IPS-18c (cell line): ENCODE data around the gene MRPL58.
"Not testable (repeated sequence)": the region's sequence is repeated elsewhere in the genome, so short reads cannot be mapped to it uniquely, and the experiment has no call there.

Experiments
- H3K4me3 ChIP-seq: 2 replicates; pipeline ENCODE4 v1.7.0; 2013; ENCODE audit warnings: low read depth, mild to moderate bottlenecking, low read length, moderate library complexity; ENCODE audit not compliant: insufficient read depth
- H3K9me3 ChIP-seq: one replicate; pipeline ENCODE4 v1.6.1; 2013; ENCODE audit warnings: mild to moderate bottlenecking, low read length, moderate library complexity; ENCODE audit not compliant: control insufficient read depth, insufficient read depth

MRPL58 gene

DNA sequence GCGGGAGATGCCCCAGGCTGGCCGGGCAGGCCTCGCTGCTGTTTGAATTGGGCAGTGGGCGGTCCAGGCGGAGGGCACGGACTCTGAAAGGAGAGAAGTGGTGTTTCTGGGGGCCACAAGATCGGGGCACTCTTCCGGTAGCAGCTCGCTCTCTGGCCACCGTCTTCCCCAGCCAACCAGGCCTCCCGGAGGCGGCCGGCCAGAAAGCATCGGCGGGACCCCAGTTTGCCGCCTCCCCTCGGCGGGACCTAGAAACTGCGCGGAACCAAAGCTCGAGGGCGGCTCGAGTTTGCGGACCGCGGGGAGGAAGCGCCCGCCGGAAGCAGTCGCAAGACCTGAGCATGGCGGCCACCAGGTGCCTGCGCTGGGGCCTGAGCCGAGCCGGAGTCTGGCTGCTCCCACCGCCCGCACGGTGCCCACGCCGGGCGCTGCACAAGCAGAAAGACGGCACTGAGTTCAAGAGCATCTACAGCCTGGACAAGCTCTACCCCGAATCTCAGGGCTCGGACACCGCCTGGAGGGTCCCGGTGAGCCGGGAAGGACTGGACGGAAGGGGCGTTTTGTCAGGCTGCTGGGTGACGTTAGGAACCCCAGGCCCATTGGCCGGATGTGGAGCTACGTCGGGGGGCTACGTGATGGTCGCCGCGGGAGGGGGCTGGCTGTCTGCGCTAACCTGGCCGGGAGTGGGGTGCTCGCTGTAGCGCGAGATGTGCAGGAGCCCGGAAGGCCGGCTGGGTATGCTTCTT, at the start of gene MRPL58:
MRPL58 (plus strand) TSS at position 325 of the 746 bp plus-strand sequence; CDS start at position 342, 17 bp downstream.
- peak within 1 kb of the TSS; percentile 99 for H3K4me3 ChIP-seq
- H3K9me3 ChIP-seq: no peaks in the 10 kb centered on the region

DNA sequence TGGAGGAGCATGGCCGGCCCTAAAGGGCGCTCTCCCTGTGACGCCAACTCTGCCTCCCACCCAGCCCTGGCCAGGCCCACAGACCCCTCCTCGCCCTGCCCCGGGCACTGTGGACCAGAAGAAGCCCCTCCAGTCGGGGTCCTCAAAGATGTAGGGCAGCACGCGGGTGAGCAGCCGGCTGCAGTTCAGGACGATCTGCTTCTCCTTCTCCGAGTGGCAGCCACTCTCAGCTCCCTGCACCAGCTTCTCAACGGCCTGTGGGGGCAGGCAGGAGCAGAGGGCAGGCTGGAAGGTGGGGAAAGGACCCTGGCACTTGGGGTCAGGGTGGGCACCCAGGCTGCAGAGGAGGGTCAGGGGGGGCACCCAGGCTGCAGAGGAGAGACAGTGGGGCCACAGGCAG, 48.8 kb upstream of the MRPL58 start:
- Histone ChIP-seq H3K4me3 (no peak overlapping the region), H3K9me3 (no peaks in the 10 kb centered on the region)

DNA sequence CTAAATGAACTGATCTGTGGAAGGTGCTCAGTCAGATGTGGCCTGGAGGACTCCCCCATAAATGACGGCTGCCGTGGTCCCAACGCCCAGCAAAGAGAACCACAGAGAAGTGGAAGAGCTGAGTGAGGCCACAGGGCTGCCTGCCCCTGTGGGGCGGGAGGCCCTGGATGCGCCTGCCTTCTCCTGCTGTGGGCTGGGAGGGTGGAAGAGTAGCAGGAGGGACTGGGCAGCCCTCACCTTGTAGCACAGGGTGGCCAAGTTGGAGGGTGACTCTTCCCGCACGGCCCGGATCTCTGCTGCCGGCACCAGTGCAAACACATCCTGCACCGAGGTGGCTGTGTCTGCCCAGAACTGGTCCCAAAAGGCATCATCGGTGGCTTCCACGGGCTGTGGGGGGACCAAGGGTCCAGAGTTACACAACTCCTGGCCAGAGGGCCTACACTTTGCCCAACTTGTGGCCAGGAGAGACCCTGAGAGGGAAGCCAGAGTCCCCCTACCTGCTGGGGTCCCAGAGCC, 48.2 kb upstream of the MRPL58 start:
- H3K4me3 ChIP-seq: no peak overlapping the region
- H3K9me3 ChIP-seq: no peaks in the 10 kb centered on the region

DNA sequence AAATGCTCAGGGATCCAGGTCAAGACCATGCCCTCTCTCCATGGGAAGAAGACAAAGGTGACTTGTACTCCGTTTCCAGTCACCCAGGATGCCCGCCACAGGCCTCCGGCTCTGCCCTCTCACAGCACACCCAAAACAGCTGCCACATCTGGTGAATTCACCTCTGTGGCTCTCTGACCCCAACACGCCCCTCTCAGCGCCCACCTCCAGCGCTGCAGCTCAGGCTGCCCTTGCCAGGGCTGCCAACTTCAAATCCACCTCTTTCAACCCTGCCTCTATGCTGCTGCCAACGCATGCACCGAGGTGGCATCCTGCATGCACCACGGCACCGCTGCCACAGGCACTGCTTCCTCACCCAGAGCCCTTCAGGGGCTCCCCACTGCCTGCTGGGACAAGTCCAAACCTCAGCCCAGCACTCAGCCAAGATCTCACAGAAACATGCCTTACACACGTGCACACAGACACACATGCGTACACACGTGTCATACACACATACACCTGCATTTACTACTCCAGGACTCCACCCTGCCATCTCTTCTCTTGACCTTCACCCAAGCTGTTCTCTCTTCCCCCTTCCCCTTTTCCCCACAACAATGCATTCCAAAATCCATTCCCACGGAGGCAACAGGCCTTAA, 47.4 kb upstream of the MRPL58 start:
- Histone ChIP-seq H3K4me3 (no peak overlapping the region), H3K9me3 (no peaks in the 10 kb centered on the region)

DNA sequence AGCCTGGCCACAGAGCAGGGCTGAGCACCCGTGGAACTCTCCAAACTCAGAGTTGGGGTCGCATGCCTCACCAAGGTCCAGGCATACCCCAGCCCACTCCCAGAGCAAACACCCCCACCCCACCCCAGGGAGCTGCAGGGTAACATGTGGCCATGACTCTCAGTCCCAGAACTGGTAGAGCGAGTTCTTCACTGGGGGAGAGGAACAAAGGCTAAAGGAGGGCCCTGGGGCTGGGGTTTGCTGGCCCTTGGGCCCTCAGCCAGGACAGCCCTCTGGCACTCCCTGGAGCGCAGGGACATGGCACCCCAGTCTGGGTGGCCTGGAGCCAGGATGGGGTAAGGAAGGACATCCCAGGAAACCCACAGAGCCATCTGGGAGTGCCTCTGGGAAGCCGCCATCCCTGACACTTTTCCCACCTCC, 44.1 kb upstream of the MRPL58 start:
- Histone ChIP-seq H3K9me3 (no peaks in the 10 kb centered on the region), H3K4me3 (no peak overlapping the region)

DNA sequence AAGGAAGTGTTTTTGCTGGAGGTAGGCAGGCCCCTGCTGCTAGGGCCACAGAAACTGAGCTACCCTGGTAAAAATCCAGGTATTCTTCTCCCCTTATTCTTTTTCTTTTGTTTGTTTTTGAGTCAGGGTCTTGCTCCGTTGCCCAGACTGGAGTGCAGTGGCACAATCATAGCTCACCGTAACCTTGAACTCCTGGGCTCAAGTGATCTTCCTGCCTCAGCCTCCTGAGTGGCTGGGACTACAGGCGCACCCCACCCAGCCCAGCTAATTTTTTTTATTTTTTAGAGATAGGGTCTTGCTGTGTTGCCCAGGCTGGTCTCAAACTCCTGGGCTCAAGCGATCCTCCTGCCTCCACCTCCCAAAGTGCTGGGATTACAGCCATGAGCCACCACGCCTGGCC, 43.0 kb upstream of the MRPL58 start:
- not testable (repeated sequence) for H3K9me3 ChIP-seq, H3K4me3 ChIP-seq

DNA sequence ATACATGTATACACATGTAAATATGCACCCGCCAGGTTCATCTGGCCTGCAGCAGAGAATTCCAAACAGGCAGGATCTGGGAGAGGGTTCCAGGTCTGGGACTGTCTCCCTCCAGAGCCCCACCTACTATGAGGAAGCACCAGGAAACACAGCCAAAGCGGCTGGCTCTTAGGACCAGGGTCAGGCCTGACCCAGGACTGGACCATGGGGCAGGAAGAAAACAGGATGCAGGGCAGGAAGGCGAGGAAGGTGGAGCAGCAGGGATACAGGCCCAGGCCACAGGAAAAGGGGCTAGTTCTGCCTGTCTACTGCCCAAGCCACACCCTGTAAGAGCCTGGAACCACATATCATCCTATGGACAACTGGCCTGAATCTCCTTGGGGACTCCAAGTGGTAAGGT, 42.1 kb upstream of the MRPL58 start:
- no peak overlapping the region for H3K4me3 ChIP-seq
- H3K9me3 ChIP-seq: no peaks in the 10 kb centered on the region

DNA sequence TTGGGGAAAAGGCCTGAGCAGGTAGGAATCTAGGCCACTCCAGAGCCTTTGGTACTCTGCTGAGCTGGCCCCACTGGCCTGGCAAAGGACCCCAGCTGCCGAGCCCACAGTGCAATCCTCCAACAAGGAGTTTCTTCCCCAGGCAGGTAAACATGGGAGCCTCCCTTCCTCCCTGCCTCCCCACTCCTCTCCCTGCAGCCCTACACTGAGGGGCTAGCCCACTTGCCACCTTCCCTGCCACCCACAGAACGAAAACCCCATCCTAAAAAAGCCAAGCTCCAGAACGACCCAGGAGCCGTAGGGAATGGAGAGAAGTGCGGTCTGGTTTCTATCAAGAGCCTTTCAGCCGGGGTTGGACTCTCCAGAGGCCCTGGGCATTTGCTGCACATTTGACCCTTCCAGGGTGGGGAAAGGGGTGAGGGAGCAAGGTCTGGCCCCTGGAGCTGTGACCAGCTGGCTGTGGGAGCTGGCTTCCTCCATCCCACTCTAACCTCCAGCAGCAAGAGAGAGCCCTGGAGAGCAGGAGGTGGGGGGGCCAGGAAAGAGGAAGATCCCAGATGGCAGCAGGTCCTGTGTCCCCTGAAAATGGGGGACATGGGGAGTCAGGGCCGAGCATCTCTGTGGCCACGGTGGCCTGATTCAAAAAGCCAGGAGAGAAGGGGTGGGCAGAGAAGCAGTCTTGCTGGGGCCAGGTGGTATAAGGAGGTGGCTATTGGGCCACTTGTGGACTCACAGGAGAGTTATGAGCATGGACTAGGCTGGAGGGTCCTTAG, 41.2 kb upstream of the MRPL58 start:
- Histone ChIP-seq H3K9me3 (no peaks in the 10 kb centered on the region), H3K4me3 (peak overlapping the region; percentile 77; the same call in 1 of the 2 replicates)

DNA sequence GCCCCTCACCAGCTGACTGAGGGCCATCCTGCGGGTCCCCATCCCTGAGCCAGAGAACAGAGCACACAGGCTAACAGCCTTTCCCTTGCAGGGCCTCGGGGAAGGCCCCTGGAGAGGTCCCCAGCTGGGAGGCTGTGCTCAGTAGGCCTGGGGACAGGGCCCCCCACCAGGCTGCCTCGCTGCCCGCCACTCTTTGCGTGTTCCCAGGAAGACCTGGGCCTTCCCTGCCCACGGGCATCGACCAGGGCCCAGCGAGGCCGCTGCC, 40.7 kb upstream of the MRPL58 start:
- Histone ChIP-seq H3K4me3 (peak overlapping the region; percentile 77), H3K9me3 (no peaks in the 10 kb centered on the region)

DNA sequence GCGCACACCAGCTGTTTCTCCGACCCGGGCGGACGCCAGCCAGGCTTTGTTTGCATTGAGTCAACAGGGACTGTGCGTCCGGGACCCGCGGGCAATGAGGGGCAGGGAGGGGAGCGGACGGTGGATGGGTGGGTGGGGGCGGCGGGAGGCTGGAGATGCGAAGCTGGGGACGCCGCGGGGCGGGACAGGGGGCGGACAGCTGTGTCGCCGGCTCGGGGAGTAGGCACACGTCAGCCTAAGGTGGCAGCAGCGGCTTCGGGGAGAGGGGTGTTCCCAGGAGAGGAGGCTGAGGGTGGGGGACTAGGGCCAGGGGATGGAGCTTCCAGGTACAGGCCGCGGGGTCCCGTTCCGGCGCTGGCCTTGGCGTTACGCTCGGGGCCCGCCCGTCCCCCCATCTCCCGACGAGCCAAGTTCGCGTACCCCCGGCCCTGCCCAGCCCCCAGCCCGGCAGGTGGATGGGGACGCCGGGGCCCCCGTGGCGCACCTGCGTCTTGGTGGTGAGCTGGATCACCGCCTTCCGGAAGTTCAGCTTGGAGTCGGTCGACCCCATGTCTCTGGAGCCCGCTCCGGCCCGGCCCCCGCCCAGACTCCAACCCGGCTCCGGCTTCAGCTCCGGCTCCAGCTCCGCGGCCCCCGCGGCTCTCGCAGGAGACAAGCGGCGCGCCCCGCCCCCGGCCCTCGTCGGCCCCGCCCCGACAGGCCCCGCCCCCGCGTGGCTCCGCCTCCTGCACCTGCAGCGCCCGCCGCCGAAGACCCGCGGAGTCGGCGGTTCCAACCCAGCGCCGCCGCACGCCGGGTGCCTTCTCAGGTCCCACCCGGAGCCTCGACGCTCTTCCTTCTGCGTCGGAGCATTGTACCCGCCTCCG, 40.1 kb upstream of the MRPL58 start, which contains the start of gene HID1:
HID1 (minus strand) TSS at position 653 of the 866 bp plus-strand sequence; CDS start at position 550, 103 bp downstream.
- peak within 1 kb of the TSS; percentile 77 for H3K4me3 ChIP-seq
- no peaks in the 10 kb centered on the region for H3K9me3 ChIP-seq

DNA sequence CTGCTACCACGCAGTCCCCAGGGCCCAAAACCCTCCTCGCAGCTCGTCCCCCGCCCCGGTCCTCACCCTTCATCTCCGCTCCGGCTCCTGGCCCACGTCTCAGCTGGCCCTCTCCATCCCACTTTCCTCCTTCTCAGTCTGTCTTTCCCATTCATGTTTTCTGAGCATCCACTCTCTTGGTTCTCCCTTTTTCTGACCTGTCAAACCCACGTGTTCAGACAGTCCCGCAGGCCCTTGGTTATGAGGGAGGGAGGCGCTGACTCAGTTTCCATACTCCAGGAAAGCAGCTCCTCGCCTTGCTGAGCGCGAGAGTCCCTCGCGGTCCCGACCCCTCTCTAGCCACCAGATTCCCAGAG, 39.5 kb upstream of the MRPL58 start:
- Histone ChIP-seq H3K9me3 (no peaks in the 10 kb centered on the region), H3K4me3 (peak overlapping the region; percentile 77; the same call in 1 of the 2 replicates)

DNA sequence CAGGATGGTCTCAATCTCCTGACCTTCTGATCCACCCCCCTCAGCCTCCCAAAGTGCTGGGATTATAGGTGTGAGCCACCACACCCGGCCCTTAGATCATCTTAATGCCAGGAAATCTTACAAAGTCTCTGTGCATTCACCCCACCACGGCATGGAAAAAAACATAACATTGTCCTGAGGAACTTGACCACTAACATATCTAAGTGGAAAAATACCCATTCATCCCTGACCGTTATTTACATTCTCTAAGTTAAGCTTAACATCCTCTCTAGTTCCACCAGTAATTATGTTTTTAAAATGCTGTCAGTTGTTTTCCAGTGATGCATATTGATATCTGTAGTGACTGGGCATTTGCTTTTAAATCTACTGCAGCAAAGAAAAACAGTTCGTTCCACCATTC, 36.5 kb upstream of the MRPL58 start:
- H3K4me3 ChIP-seq: no peak overlapping the region
- no peaks in the 10 kb centered on the region for H3K9me3 ChIP-seq

DNA sequence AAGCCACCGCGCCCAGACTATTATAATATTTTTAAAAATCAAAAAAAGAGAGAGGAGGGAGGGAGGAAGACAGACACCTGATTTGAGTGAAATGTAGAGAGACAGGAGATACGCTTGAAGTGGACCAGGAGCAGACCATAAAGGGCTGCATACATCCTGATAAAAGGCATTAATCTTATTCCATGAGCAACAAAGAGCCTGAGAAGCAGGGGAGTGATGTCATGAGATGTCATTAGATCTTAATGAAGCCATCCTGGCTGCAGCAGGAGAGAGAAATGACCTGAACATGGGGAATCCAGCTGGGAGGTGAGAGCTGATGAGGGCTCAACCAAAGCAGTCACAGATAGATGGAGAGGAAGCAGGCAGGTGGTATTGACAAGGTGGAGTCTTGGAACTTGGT, 34.7 kb upstream of the MRPL58 start:
- Histone ChIP-seq H3K9me3 (peaks cover 4% of the 10 kb centered on the region), H3K4me3 (no peak overlapping the region)

DNA sequence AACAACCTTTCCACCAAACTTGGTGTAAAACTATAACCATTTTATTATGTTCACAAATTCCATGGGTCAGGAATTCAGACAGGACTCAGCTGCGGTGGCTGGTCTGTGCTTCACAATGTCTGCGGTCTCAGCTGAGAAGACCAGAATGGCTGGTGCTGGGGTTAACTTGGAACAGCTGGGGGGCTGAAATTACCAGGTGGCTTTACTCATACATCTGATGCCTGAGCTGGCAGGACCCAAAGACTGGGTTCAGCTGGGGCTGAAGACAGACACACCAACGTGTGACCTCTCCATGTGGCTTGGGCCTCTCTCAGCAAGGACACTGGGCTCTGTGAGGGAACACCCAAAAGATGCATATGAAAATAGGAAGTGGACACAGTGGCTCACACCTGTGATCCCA, 34.2 kb upstream of the MRPL58 start:
- Histone ChIP-seq H3K4me3 (no peak overlapping the region), H3K9me3 (peaks cover 4% of the 10 kb centered on the region)

DNA sequence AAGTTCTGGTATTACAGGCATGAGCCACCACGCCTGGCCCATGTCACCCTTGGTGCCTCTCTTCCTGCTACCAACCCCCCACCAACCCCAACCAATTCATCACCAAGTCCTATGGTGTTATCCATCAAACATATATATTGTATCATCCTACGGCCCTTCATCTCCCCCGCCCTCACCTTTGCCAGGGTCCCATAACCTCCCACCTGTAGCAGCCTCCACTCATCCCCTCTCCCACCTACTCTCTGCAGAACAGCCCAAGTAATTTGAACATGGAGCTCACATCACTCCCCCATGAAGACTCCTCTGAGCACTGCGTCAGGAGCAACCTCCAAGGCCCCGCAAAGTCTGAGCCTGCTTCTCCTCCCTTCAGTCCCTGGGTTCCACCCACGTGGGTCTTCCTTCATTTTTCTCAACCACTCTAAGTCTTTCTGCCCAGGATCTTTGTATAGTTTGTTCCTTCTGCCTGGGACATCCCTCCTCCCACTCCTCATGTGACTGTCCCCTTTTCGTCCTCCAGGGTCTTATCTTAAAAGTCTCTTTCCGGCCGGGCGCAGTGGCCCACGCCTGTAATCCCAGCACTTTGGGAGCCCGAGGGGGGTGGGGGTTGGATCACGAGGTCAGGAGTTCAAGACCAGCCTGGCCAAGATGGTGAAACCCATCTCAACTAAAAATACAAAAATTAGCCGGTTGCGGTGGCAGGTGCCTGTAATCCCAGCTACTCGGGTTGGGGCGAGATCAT, 32.9 kb upstream of the MRPL58 start:
- Histone ChIP-seq H3K9me3 (peaks cover 4% of the 10 kb centered on the region), H3K4me3 (no peak overlapping the region)

DNA sequence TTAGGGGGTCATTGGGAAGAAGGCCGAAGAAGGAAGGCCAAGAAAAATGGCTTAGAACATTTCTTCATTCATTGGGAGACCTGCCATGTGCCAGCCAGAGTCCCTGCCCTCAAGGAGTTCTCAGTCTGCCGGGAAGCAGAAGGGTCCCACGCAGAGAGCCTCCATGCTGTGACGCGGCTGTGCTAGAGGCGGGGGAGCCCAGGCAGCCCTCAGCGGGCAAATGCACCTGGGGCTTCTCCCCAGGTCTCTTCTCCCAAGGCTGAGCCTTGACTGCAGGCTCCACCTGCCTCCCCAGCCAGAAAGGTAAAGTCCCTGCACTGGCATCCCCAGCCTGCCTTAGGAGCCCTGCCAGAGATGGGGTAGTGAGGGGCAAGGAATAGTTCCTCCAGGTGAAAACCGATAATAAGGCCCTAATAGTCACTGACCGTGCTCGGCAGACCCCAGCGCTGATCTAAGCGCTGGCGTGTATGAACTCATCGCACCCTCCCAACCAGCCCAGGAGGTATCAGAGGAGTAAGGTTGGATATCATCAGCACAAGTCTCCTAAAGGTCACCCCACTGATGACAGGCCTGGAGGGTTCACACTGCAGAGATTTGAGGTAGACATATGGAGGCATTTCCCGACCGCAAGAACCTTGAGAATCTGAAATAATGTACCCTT, 31.0 kb upstream of the MRPL58 start:
- Histone ChIP-seq H3K9me3 (peaks cover 4% of the 10 kb centered on the region), H3K4me3 (peak overlapping the region; percentile 81)
